HEK293 (cell line): Measurements from ENCODE around the gene TRAPPC2.

Experiments
- CTCF ChIA-PET: fragments of 350-600 bp; formaldehyde crosslinking; extraction: SDS; loops from one replicate; lab custom pipeline; 2021; ENCODE audit warnings: antibody characterized with exemption; lab: Yijun Ruan, JAX
- POLR2A ChIA-PET: fragments of 300-600 bp; formaldehyde crosslinking; extraction: SDS; loops from one replicate; lab custom pipeline; 2020; ENCODE audit warnings: antibody characterized with exemption, inconsistent platforms; lab: Yijun Ruan, JAX
- H3K27ac ChIP-seq: fragments of 200-500 bp; sonication (Bioruptor generic); 2 replicates; pipeline ENCODE4 v1.5.1; 2014; ENCODE audit warnings: low read depth, low read length, control low read depth, inconsistent platforms; ENCODE audit errors: extremely low read depth
- H3K36me3 ChIP-seq, 2 experiments: fragments of 200-500 bp in 1 of 2; sonication (Bioruptor generic) in 1 of 2; 1 replicate in 1 of 2; 2 replicates in 1 of 2; pipeline ENCODE4 v1.5.1; 2014 to 2017; ENCODE audit warnings: inconsistent platforms in 2 of 2, low read length in 2 of 2; ENCODE audit not compliant: control insufficient read depth in 2 of 2, insufficient read depth in 1 of 2
- H3K4me1 ChIP-seq: fragments of 200-500 bp; sonication (Bioruptor generic); 2 replicates; pipeline ENCODE4 v1.5.1; 2014; ENCODE audit warnings: mild to moderate bottlenecking, low read length, inconsistent platforms; ENCODE audit not compliant: control insufficient read depth, insufficient read depth
- H3K4me3 ChIP-seq: 2 replicates; pipeline ENCODE4 v1.5.1; 2011; ENCODE audit warnings: low read depth, mild to moderate bottlenecking, control low read depth, low read length, moderate library complexity
- H3K9me3 ChIP-seq: fragments of 200-500 bp; sonication (Bioruptor generic); 2 replicates; pipeline ENCODE4 v1.5.1; 2014; ENCODE audit warnings: low read depth, low read length, inconsistent platforms; ENCODE audit not compliant: control insufficient read depth, insufficient read depth
- KLF1 ChIP-seq: fragments of 450-650 bp; formaldehyde crosslinking; IDR thresholded peaks from 2 replicates; pipeline ENCODE4 v1.5.1; 2016; ENCODE audit warnings: missing biosample characterization, missing genetic modification characterization
- MYNN ChIP-seq: fragments of 450-650 bp; formaldehyde crosslinking; IDR thresholded peaks from 2 replicates; pipeline ENCODE4 v1.5.1; 2016; ENCODE audit warnings: missing biosample characterization, missing genetic modification characterization, borderline replicate concordance
- OSR2 ChIP-seq: fragments of 450-650 bp; formaldehyde crosslinking; IDR thresholded peaks from 2 replicates; pipeline ENCODE4 v1.5.1; 2016; ENCODE audit warnings: missing biosample characterization, missing genetic modification characterization
- SP2 ChIP-seq: fragments of 450-650 bp; formaldehyde crosslinking; IDR thresholded peaks from 2 replicates; pipeline ENCODE4 v1.5.1; 2016; ENCODE audit warnings: missing biosample characterization, missing genetic modification characterization
- SP7 ChIP-seq: fragments of 450-650 bp; formaldehyde crosslinking; IDR thresholded peaks from 2 replicates; pipeline ENCODE4 v1.5.1; 2016; ENCODE audit warnings: missing biosample characterization, missing genetic modification characterization
- ZBTB48 ChIP-seq: fragments of 450-650 bp; formaldehyde crosslinking; IDR thresholded peaks from 2 replicates; pipeline ENCODE4 v1.5.1; 2016; ENCODE audit warnings: missing biosample characterization, missing genetic modification characterization
- ZNF394 ChIP-seq: fragments of 450-650 bp; formaldehyde crosslinking; IDR thresholded peaks from 2 replicates; pipeline ENCODE4 v1.5.1; 2016; ENCODE audit warnings: missing biosample characterization, missing genetic modification characterization, mild to moderate bottlenecking, moderate library complexity, borderline replicate concordance
- ZNF48 ChIP-seq: fragments of 450-650 bp; formaldehyde crosslinking; IDR thresholded peaks from 2 replicates; pipeline ENCODE4 v1.5.1; 2016; ENCODE audit warnings: missing biosample characterization, missing genetic modification characterization
- ZNF548 ChIP-seq: fragments of 450-650 bp; formaldehyde crosslinking; IDR thresholded peaks from 2 replicates; pipeline ENCODE4 v1.5.1; 2016; ENCODE audit warnings: missing biosample characterization, missing genetic modification characterization
- ZNF558 ChIP-seq: fragments of 450-650 bp; formaldehyde crosslinking; IDR thresholded peaks from 2 replicates; pipeline ENCODE4 v1.5.1; 2016; ENCODE audit warnings: missing biosample characterization, missing genetic modification characterization
- ZNF610 ChIP-seq: fragments of 450-650 bp; formaldehyde crosslinking; IDR thresholded peaks from 2 replicates; pipeline ENCODE4 v1.5.1; 2016; ENCODE audit warnings: missing biosample characterization, missing genetic modification characterization, borderline replicate concordance
- TF ChIP-seq, protein P1 (sequence below): fragments of 450-650 bp; formaldehyde crosslinking; IDR thresholded peaks from 2 replicates; pipeline ENCODE4 v1.5.1; 2016; ENCODE audit warnings: missing biosample characterization, missing genetic modification characterization
- TF ChIP-seq, protein P2 (sequence below): fragments of 450-650 bp; formaldehyde crosslinking; IDR thresholded peaks from 2 replicates; pipeline ENCODE4 v1.5.1; 2016; ENCODE audit warnings: missing biosample characterization, missing genetic modification characterization
- TF ChIP-seq, protein P3 (sequence below): fragments of 450-650 bp; formaldehyde crosslinking; conservative IDR thresholded peaks from 2 replicates; pipeline ENCODE4 v1.5.1; 2016; ENCODE audit warnings: low read depth, missing biosample characterization, missing genetic modification characterization
- TF ChIP-seq, protein P4 (sequence below): fragments of 450-650 bp; formaldehyde crosslinking; IDR thresholded peaks from 2 replicates; pipeline ENCODE4 v1.5.1; 2016; ENCODE audit warnings: missing biosample characterization, missing genetic modification characterization, low read depth
- TF ChIP-seq, protein P5 (sequence below): fragments of 450-650 bp; formaldehyde crosslinking; IDR thresholded peaks from 2 replicates; pipeline ENCODE4; 2016; ENCODE audit warnings: missing biosample characterization, missing genetic modification characterization
- TF ChIP-seq, protein P6 (sequence below): fragments of 450-650 bp; formaldehyde crosslinking; IDR thresholded peaks from 2 replicates; pipeline ENCODE4 v1.5.1; 2016; ENCODE audit warnings: missing biosample characterization, missing genetic modification characterization, low read depth
- TF ChIP-seq, protein P7 (sequence below): fragments of 450-650 bp; formaldehyde crosslinking; IDR thresholded peaks from 2 replicates; pipeline ENCODE4 v1.5.1; 2017; ENCODE audit warnings: missing biosample characterization, missing genetic modification characterization

TRAPPC2 gene

DNA sequence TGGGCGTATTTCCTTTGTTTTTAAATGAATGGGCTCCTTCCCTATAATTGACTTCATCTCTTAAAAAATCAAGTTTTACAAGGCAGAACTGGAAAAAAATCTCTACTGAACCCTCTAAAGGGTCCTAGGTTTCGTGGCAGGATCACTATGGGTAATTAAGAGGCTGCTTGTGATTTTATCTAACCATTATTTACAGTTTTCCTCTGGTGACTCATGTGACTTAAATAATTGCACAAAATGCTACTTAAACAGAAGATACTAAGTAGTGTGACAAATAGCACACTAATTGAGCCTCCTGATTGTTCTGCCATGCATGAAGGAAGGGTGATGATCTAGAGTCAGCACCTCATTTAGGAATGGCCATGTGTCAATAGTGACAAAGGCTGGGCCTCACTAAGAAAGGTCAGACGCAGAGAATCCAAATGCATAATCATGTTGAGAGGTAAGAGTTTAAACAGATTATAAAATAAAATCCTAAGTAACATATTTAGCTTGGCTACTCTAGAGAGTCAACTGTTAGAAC is 35.7 kb upstream of the TRAPPC2 start:
- no peak overlapping the region for H3K4me3 ChIP-seq
- H3K4me1 ChIP-seq: 0 out of 2 replicates have a peak, but pooled peaks cover 2% of the 10 kb centered on the region
- H3K9me3 ChIP-seq: no peaks in the 10 kb centered on the region
- CTCF ChIA-PET: interaction anchor here (1.0 kb wide), 1 partner anchor 20 kb away, joined by 6 read pairs; no protein-coding TSS in a partner anchor
- POLR2A ChIA-PET: no interaction called here
- peaks cover 50 to 79% of the 10 kb centered on the region in 2 experiments for H3K36me3 ChIP-seq
- H3K27ac ChIP-seq: no peak overlapping the region
- TF ChIP-seq KLF1 (tag by site-specific recombination) (no peak), SP2 (tag by site-specific recombination) (no peak), ZNF558 (no peak), ZNF610 (tag by site-specific recombination) (no peak), ZNF548 (tag by site-specific recombination) (no peak), ZNF394 (tag by site-specific recombination) (no peak), ZNF48 (tag by site-specific recombination) (no peak), ZBTB48 (tag by site-specific recombination) (no peak), OSR2 (tag by site-specific recombination) (peak; percentile 84), SP7 (peak; percentile 83), MYNN (tag by site-specific recombination) (no peak)
- TF ChIP-seq, protein P1, sequence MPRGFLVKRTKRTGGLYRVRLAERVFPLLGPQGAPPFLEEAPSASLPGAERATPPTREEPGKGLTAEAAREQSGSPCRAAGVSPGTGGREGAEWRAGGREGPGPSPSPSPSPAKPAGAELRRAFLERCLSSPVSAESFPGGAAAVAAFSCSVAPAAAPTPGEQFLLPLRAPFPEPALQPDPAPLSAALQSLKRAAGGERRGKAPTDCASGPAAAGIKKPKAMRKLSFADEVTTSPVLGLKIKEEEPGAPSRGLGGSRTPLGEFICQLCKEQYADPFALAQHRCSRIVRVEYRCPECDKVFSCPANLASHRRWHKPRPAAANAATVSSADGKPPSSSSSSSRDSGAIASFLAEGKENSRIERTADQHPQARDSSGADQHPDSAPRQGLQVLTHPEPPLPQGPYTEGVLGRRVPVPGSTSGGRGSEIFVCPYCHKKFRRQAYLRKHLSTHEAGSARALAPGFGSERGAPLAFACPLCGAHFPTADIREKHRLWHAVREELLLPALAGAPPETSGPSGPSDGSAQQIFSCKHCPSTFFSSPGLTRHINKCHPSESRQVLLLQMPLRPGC (tag by site-specific recombination): no peak
- TF ChIP-seq, protein P2, sequence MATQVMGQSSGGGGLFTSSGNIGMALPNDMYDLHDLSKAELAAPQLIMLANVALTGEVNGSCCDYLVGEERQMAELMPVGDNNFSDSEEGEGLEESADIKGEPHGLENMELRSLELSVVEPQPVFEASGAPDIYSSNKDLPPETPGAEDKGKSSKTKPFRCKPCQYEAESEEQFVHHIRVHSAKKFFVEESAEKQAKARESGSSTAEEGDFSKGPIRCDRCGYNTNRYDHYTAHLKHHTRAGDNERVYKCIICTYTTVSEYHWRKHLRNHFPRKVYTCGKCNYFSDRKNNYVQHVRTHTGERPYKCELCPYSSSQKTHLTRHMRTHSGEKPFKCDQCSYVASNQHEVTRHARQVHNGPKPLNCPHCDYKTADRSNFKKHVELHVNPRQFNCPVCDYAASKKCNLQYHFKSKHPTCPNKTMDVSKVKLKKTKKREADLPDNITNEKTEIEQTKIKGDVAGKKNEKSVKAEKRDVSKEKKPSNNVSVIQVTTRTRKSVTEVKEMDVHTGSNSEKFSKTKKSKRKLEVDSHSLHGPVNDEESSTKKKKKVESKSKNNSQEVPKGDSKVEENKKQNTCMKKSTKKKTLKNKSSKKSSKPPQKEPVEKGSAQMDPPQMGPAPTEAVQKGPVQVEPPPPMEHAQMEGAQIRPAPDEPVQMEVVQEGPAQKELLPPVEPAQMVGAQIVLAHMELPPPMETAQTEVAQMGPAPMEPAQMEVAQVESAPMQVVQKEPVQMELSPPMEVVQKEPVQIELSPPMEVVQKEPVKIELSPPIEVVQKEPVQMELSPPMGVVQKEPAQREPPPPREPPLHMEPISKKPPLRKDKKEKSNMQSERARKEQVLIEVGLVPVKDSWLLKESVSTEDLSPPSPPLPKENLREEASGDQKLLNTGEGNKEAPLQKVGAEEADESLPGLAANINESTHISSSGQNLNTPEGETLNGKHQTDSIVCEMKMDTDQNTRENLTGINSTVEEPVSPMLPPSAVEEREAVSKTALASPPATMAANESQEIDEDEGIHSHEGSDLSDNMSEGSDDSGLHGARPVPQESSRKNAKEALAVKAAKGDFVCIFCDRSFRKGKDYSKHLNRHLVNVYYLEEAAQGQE (tag by site-specific recombination): no peak
- TF ChIP-seq, protein P3, sequence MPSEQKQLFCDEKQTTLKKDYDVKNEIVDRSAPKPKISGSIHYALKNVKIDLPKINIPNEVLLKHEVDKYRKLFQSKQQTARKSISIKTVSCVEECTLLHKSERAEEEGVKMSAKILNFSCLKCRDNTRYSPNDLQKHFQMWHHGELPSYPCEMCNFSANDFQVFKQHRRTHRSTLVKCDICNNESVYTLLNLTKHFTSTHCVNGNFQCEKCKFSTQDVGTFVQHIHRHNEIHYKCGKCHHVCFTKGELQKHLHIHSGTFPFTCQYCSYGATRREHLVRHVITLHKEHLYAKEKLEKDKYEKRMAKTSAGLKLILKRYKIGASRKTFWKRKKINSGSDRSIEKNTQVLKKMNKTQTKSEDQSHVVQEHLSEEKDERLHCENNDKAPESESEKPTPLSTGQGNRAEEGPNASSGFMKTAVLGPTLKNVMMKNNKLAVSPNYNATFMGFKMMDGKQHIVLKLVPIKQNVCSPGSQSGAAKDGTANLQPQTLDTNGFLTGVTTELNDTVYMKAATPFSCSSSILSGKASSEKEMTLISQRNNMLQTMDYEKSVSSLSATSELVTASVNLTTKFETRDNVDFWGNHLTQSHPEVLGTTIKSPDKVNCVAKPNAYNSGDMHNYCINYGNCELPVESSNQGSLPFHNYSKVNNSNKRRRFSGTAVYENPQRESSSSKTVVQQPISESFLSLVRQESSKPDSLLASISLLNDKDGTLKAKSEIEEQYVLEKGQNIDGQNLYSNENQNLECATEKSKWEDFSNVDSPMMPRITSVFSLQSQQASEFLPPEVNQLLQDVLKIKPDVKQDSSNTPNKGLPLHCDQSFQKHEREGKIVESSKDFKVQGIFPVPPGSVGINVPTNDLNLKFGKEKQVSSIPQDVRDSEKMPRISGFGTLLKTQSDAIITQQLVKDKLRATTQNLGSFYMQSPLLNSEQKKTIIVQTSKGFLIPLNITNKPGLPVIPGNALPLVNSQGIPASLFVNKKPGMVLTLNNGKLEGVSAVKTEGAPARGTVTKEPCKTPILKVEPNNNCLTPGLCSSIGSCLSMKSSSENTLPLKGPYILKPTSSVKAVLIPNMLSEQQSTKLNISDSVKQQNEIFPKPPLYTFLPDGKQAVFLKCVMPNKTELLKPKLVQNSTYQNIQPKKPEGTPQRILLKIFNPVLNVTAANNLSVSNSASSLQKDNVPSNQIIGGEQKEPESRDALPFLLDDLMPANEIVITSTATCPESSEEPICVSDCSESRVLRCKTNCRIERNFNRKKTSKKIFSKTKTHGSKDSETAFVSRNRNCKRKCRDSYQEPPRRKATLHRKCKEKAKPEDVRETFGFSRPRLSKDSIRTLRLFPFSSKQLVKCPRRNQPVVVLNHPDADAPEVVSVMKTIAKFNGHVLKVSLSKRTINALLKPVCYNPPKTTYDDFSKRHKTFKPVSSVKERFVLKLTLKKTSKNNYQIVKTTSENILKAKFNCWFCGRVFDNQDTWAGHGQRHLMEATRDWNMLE (tag by site-specific recombination): no peak
- TF ChIP-seq, protein P4, sequence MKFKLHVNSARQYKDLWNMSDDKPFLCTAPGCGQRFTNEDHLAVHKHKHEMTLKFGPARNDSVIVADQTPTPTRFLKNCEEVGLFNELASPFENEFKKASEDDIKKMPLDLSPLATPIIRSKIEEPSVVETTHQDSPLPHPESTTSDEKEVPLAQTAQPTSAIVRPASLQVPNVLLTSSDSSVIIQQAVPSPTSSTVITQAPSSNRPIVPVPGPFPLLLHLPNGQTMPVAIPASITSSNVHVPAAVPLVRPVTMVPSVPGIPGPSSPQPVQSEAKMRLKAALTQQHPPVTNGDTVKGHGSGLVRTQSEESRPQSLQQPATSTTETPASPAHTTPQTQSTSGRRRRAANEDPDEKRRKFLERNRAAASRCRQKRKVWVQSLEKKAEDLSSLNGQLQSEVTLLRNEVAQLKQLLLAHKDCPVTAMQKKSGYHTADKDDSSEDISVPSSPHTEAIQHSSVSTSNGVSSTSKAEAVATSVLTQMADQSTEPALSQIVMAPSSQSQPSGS: no peak
- TF ChIP-seq, protein P5, sequence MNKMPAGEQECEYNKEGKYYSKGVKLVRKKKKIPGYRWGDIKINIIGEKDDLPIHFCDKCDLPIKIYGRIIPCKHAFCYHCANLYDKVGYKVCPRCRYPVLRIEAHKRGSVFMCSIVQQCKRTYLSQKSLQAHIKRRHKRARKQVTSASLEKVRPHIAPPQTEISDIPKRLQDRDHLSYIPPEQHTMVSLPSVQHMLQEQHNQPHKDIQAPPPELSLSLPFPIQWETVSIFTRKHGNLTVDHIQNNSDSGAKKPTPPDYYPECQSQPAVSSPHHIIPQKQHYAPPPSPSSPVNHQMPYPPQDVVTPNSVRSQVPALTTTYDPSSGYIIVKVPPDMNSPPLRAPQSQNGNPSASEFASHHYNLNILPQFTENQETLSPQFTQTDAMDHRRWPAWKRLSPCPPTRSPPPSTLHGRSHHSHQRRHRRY (tag by site-specific recombination): no peak
- TF ChIP-seq, protein P6, sequence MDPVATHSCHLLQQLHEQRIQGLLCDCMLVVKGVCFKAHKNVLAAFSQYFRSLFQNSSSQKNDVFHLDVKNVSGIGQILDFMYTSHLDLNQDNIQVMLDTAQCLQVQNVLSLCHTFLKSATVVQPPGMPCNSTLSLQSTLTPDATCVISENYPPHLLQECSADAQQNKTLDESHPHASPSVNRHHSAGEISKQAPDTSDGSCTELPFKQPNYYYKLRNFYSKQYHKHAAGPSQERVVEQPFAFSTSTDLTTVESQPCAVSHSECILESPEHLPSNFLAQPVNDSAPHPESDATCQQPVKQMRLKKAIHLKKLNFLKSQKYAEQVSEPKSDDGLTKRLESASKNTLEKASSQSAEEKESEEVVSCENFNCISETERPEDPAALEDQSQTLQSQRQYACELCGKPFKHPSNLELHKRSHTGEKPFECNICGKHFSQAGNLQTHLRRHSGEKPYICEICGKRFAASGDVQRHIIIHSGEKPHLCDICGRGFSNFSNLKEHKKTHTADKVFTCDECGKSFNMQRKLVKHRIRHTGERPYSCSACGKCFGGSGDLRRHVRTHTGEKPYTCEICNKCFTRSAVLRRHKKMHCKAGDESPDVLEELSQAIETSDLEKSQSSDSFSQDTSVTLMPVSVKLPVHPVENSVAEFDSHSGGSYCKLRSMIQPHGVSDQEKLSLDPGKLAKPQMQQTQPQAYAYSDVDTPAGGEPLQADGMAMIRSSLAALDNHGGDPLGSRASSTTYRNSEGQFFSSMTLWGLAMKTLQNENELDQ (tag by site-specific recombination): no peak
- TF ChIP-seq, protein P7, sequence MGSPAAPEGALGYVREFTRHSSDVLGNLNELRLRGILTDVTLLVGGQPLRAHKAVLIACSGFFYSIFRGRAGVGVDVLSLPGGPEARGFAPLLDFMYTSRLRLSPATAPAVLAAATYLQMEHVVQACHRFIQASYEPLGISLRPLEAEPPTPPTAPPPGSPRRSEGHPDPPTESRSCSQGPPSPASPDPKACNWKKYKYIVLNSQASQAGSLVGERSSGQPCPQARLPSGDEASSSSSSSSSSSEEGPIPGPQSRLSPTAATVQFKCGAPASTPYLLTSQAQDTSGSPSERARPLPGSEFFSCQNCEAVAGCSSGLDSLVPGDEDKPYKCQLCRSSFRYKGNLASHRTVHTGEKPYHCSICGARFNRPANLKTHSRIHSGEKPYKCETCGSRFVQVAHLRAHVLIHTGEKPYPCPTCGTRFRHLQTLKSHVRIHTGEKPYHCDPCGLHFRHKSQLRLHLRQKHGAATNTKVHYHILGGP (tag by site-specific recombination): no peak
